ENCODE results near the gene MTG2.

- TF ChIP-seq POLR2AphosphoS5 (IDR thresholded peaks at IDR 0.05) (no peak), POLR2A (IDR thresholded peaks at IDR 0.05) (no peak), CTCF (IDR thresholded peaks at IDR 0.05) (no peak), EP300 (IDR thresholded peaks at IDR 0.05) (no peak)
Measured at GRCh38 chr20:62232194-62232593, 49.4 kb downstream of the MTG2 start.
